Muscle of arm (tissue), 12 donors: ENCODE measurements around the gene AUTS2. TPM values are rescaled to one million over a fixed set of nuclear protein-coding genes. Genes with fewer than 3 reads are reported as not detected.

ENCODE experiments used
- DNase-seq: peaks from one replicate; pipeline ENCODE4 v3.0.0-alpha.2; 2013
- polyA plus RNA-seq, 12 donors: library from polyadenylated mRNA; unstranded; fragments of 120-200 nt; gene quantifications; one replicate each; pipeline ENCODE4 v1.2.1, GENCODE V29; 2013; ENCODE audit not compliant: insufficient read length in 12 of 12

Gene AUTS2
- polyA plus RNA-seq, 12 donors, result 60.0 to 182 (median 86.6) TPM

DNA sequence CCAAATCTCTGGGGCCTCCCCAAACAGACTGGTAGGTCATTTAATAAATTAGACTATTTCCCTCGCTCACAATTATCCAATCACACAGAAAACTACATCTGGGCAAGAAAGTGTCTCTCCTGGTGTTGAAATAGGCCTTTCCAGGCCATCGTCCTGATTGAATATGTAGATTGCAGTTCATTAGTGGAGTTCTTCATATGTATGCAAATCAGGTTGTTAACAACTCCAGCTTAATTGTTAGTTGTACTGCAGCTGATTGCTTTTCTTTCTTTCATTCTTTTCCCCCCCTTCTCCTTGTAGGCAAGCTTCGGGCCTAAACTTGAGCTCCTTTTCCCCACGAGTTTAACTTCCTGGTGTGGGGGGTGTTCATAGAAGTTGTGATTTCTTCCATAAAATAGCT is 1174.6 kb downstream of the AUTS2 start:
- DNase-seq, result no peak

DNA sequence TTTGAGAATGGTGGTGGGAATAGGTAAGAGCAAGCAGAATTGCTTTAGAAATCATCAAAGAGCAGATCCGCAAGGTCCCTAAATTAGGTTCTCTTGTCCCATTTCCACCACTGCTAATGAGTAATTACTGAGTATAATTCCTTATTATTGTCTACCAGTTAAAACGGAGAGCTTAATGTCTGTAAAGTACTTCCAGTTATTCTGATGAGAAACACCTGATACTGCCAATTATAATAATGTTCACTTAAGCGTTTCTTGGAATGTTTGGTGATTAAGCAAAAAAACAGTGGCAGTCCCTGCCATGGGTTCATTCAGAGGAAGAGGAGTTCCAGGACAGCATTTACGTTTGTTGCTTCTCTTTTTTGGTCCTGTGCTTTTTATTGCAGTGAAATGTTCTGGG is 1175.1 kb downstream of the AUTS2 start:
- no peak for DNase-seq

- no peak for DNase-seq
Measured at GRCh38 chr7:70774950-70775527, 1176.8 kb downstream of the AUTS2 start.

- no peak for DNase-seq
Measured at GRCh38 chr7:70775570-70776156, 1177.4 kb downstream of the AUTS2 start.

DNA sequence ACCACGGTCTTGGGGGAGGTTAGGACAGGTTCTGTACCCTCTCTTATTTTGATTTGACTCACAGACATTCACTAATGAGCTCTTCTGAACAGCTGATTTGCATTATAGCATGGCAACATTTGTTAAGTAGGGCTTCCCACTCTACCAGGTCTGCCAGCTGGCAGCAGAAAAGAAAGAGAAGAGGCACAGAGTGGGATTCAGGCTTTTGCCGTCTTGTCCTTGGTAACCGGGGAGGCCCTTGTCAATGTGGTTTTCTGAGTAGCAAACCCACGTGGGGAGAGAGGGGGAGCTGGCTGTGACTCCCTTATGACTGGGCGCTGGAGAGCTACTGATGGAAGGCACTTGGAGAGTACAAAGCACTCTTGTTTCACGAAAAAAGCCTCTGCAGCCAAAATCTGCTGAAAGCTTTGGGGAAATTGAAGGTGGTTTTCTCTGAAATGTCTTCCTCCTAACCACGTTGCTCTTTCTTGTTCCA is 1178.4 kb downstream of the AUTS2 start:
- DNase-seq, result no peak

DNA sequence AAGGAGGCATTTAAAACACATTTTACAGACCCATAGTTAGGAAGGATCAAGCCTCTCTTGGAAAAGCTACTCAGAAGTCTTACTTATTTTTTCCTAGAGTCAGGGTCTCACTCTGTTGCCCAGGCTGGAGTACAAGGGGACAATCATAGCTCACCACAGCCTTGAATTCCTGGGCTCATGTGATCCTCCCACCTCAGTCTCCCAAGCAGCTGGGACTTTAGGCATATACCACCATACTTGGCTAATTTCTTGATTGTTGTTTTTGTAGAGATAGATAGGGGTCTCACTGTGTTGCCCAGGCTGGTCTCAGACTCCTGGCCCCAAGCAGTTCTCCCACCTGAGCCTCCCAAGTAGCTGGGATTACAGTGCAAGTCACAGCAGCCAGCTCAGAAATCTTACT is 1179.0 kb downstream of the AUTS2 start:
- no peak for DNase-seq

- DNase-seq, result no peak
Measured at GRCh38 chr7:70778585-70778984, 1180.3 kb downstream of the AUTS2 start.

- no peak for DNase-seq
Measured at GRCh38 chr7:70779321-70779720, 1181.0 kb downstream of the AUTS2 start.

DNA sequence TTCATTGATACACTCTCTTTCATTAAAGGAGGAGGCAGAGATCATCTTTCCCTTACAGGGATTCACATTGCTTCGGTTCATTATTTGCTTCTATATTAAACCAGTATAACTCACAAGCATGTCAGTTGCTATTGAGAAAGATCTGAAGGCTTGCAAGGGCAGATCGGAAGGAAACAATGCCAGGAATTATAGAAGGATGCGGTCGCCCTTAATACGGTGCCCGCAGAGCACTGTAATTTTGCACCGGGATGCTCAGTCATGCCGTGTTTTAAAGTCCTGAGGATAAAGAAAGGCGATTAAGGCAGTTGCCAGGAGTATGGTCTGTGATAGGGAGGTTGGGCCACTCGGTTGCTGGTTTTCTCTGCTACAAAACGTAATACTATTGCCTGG is 1183.6 kb downstream of the AUTS2 start:
- no peak for DNase-seq

DNA sequence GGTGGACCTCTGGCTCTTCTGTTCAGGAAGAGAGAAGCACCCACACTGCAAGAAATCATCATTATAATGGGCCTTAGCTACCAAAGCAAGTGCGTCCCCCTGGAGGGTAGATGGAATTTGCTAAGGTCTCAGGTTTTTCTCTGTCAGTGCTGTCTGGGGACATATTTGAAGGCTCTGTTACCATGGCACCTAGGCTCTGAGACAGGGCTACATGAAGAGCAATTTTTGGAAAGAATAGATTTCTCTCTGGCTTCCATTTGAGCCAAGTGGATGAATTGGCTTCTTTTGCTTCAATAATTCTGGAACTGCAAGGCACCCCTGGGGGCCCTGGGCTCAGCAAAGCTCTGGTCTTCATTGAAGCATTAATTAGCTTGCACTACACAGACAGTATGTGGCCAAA is 1184.5 kb downstream of the AUTS2 start:
- DNase-seq, result no peak

DNA sequence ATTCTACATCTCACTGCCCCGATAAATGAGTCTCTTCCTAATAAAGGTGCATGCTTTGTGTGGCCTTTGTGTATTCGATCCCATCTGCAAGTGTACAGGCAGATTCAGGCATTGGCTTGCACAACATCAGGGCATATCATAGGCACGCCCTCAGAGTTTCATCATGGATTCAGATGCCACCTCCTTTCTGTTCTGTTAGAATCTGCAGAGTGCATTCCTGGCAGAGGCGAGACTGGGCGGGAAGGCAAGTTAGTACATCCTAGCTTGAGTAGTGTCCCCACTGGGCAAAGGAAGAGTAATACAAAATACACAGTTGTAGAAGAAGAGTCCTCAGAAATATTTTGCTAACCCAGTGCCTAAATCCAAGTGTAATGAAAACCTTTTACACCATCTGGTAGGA is 1187.2 kb downstream of the AUTS2 start:
- no peak for DNase-seq

- no peak for DNase-seq
Measured at GRCh38 chr7:70786076-70786475, 1187.8 kb downstream of the AUTS2 start.

- DNase-seq, result no peak
Measured at GRCh38 chr7:70787286-70787685, 1189.0 kb downstream of the AUTS2 start.

DNA sequence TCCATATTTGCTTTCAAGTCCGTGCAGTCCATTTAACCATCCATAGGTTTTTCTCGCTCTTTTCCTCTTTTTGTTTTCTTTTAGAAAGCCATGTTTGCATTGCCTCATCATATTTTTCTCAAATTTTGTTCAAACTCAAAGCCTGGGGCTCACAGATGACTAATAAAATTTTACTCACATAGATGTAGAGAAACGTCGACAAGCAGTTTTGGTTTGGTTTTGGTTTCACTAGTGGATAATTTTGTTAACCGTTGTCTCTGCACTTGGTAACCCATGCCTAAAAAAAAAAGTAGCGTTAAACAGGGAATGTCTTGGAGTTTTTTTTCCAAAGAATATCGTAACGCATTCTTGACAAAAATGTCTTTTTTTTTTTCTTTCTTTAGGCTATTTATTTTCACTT is 1189.5 kb downstream of the AUTS2 start:
- no peak for DNase-seq

DNA sequence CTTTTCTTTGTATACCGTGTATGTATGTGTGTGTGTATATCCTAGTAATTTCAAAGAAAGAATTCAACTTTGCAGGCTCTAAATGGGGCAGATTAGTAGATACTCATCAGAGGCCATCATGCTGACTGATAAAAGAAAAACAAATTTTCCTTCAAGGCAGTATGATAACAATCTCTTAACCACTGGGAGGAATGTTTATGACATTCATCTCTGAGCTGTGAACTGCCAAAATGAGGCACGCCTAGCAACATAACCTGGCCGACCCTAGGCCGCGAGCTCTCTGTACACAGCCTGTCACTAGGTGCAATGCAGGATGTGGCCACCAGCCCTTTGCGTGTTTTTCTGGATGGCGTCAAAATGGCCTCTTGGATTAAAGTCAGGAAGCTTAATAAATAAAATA is 1190.0 kb downstream of the AUTS2 start:
- no peak for DNase-seq

DNA sequence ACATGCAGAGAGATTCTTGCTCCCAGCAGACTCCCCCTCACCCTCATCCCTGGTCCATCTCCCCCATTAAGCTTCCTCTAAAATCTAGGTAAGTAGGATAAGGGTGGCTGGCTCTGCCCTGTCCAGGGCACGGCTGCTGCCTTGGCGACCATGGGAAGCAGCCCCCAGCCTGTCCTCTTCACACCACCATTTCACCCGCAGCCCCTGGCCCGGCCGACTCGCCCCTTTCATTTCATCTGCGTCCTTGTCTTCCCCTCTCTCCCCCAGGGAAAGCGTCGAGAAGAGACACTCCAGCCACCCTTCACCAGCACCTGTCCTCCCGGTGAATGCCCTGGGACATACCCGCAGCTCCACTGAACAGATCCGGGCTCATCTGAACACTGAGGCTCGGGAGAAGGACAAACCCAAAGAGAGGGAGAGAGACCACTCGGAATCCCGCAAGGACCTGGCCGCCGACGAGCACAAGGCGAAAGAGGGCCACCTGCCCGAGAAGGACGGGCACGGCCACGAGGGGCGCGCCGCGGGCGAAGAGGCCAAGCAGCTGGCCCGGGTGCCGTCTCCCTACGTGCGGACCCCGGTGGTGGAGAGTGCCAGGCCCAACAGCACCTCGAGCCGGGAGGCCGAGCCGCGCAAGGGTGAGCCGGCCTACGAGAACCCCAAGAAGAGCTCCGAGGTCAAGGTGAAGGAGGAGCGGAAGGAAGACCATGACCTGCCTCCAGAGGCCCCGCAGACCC is 1191.4 kb downstream of the AUTS2 start:
- no peak for DNase-seq

GRCh38 chr7:70790215-70791073 is 1192.2 kb downstream of the AUTS2 start:
- DNase-seq, result no peak

DNA sequence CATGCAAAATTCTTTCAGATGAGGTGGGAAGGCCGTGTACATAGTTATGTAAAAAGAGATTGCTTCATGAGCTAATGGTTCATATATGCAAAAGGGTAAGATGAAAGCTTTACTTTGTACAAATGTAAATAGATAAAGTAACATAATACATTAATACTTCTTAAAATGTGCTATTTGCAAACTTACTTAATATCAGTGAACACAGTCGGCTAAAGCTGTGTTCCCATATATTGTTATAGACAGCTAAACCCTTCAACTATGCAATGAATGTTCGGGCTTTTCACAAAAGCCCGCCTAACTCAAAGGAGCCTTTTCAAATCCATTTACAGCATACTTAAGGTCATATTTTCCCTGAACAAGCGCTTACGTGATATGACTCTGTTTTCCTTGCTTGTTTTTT is 1193.1 kb downstream of the AUTS2 start:
- no peak for DNase-seq

DNA sequence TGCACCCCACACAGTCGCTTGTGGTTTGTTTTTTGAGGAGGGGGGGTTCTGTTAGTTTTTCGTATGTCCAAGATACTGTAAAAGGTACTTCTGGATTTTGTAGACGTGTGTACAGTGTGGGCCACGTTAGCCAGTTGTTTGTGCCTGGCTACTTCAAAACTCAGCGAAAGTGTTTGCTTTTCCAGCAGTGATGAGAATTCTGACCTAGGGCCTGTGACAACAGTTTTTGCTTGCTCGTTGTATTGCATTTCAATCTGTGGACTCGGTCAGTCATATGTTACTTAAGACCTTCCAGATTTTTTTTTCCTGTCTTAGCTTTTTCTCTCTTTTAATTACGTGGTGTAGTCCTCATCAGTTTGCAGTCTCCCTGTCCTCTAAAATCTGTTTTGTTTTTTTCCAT is 1194.8 kb downstream of the AUTS2 start:
- DNase-seq, result no peak

DNA sequence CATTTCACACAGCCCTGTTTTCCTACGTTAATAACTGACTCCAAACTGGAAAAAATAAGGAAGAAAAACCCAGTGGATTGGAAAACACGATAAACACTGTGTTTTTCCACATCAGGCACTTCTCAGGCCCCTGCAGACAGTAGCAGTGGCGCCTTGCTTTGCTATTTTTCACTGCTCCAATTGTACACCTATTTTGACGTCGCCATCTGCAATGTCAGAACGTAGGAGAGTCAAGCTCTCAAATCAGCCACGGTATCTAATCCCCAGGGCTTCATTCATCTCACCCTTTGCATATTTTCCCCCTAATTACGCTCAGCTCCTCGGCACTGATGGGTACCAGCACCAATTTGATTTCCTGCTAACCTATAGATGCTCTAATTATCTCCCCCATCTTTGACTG is 1195.5 kb downstream of the AUTS2 start:
- DNase-seq, result no peak

DNA sequence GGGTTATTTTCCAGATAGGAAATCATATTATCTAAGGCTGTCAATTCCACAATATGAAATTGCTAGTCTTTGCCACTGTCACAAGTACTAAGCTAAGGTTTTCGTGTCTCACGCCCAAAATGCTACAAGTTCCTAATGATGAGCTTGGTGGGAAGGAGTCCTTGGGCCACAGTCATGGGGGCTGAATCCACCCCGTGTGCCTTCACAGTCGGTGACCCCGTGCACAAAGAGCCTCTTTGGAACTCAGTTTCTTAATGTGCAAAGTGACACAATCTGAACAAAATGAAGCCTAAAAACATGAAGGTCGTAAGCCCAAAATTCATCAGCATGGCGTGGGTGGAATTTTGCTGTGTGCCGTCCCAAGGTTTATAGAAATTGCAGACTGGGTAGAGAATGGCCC is 1196.7 kb downstream of the AUTS2 start:
- no peak for DNase-seq

- no peak for DNase-seq
Measured at GRCh38 chr7:70795948-70796347, 1197.7 kb downstream of the AUTS2 start.

GRCh38 chr7:70797109-70797514 is 1198.8 kb downstream of the AUTS2 start:
- no peak for DNase-seq
